WTC11 (cell line): Measurements from ENCODE around the gene CTXN3. TPM values are rescaled to one million over a fixed set of nuclear protein-coding genes. Genes with fewer than 3 reads are reported as not detected.

Experiments used
- ATAC-seq: fragments of 200-7000 bp; cut with Tn5 transposase; 2 replicates; pipeline ENCODE4 v1.10.0; 2021; ENCODE audit warnings: mild to moderate bottlenecking, moderate library complexity
- CTCF ChIA-PET: fragments of 300-600 bp; sonication (Branson Sonifier 250); formaldehyde crosslinking; loops from one replicate; lab custom pipeline; 2021; ENCODE audit warnings: antibody characterized with exemption; lab: Charles Lee
- POLR2A ChIA-PET: fragments of 350-600 bp; sonication (Branson Sonifier 250); formaldehyde crosslinking; loops from one replicate; lab custom pipeline; 2021; ENCODE audit warnings: antibody characterized with exemption; lab: Charles Lee
- DNase-seq: peaks from one replicate; pipeline ENCODE4 v3.0.0; 2021; ENCODE audit warnings: low spot score
- H3K27ac Mint-ChIP-seq: 2 replicates; pipeline ENCODE4 v1.8.0; 2021; ENCODE audit warnings: mixed read lengths
- H3K27me3 Mint-ChIP-seq: 2 replicates; pipeline ENCODE4 v1.8.0; 2021; ENCODE audit warnings: low read depth, mild to moderate bottlenecking, moderate library complexity, mixed read lengths
- H3K36me3 Mint-ChIP-seq: 2 replicates; pipeline ENCODE4 v1.8.0; 2021; ENCODE audit warnings: mixed read lengths
- H3K4me1 Mint-ChIP-seq: 2 replicates; pipeline ENCODE4 v1.8.0; 2022; ENCODE audit warnings: mixed read lengths
- H3K4me3 Mint-ChIP-seq: 2 replicates; pipeline ENCODE4 v1.8.0; 2021; ENCODE audit warnings: mild to moderate bottlenecking, moderate library complexity, mixed read lengths
- H3K9me3 Mint-ChIP-seq: 2 replicates; pipeline ENCODE4 v1.8.0; 2021; ENCODE audit warnings: mixed read lengths
- CBFB ChIP-seq: sonication (generic); formaldehyde crosslinking; IDR thresholded peaks from 2 replicates; pipeline ENCODE4 v1.8.1; 2022; ENCODE audit warnings: mild to moderate bottlenecking, low read depth, missing genetic modification reagents
- CREM ChIP-seq: sonication (generic); formaldehyde crosslinking; IDR thresholded peaks from 2 replicates; pipeline ENCODE4 v1.8.1; 2022; ENCODE audit warnings: mild to moderate bottlenecking, missing genetic modification reagents, moderate library complexity
- EMX1 ChIP-seq: fragments of 250-450 bp; sonication (Bioruptor Pico); IDR thresholded peaks from 2 replicates; pipeline ENCODE4 v1.8.0; 2021; ENCODE audit warnings: mild to moderate bottlenecking
- ESRRA ChIP-seq: sonication (generic); formaldehyde crosslinking; IDR thresholded peaks from 2 replicates; pipeline ENCODE4 v1.8.1; 2022; ENCODE audit warnings: mild to moderate bottlenecking, missing genetic modification reagents, borderline replicate concordance
- FOXJ3 ChIP-seq: sonication (generic); formaldehyde crosslinking; IDR thresholded peaks from 2 replicates; pipeline ENCODE4 v1.9.0; 2021; ENCODE audit warnings: missing genetic modification reagents, mild to moderate bottlenecking, borderline replicate concordance
- MXD4 ChIP-seq: fragments of 250-450 bp; sonication (Bioruptor Pico); IDR thresholded peaks from 2 replicates; pipeline ENCODE4 v1.8.0; 2021; ENCODE audit warnings: mild to moderate bottlenecking, moderate library complexity, borderline replicate concordance
- MYBL2 ChIP-seq: sonication (generic); formaldehyde crosslinking; IDR thresholded peaks from 2 replicates; pipeline ENCODE4 v1.8.1; 2023; ENCODE audit warnings: mild to moderate bottlenecking, moderate library complexity, missing genetic modification reagents
- NR2C2 ChIP-seq: sonication (generic); formaldehyde crosslinking; IDR thresholded peaks from 2 replicates; pipeline ENCODE4 v1.8.0; 2022; ENCODE audit warnings: mild to moderate bottlenecking, missing genetic modification reagents
- NR3C1 ChIP-seq: sonication (generic); formaldehyde crosslinking; conservative IDR thresholded peaks from 2 replicates; pipeline ENCODE4 v1.8.1; 2023; ENCODE audit warnings: low read depth, mild to moderate bottlenecking, missing genetic modification reagents
- ZBTB21 ChIP-seq: sonication (generic); formaldehyde crosslinking; IDR thresholded peaks from 2 replicates; pipeline ENCODE4 v1.8.1; 2023; ENCODE audit warnings: mild to moderate bottlenecking, missing genetic modification reagents, borderline replicate concordance
- ZNF219 ChIP-seq: sonication (generic); formaldehyde crosslinking; IDR thresholded peaks from 2 replicates; pipeline ENCODE4 v1.8.0; 2023; ENCODE audit warnings: missing genetic modification reagents, mild to moderate bottlenecking, borderline replicate concordance
- ZNF416 ChIP-seq: fragments of 250-450 bp; sonication (Bioruptor Pico); IDR thresholded peaks from 2 replicates; pipeline ENCODE4 v1.9.0; 2021; ENCODE audit warnings: mild to moderate bottlenecking, inconsistent platforms
- total RNA-seq: library from RNA; stranded (reverse); gene quantifications from 3 replicates; pipeline ENCODE4 v1.2.3, GENCODE V29; 2021
- TF ChIP-seq, protein P1 (sequence below): sonication (generic); formaldehyde crosslinking; IDR thresholded peaks from 2 replicates; pipeline ENCODE4 v1.8.0; 2022; ENCODE audit warnings: mild to moderate bottlenecking, missing genetic modification reagents
- TF ChIP-seq, protein P2 (sequence below): sonication (generic); formaldehyde crosslinking; conservative IDR thresholded peaks from 2 replicates; pipeline ENCODE4 v1.8.1; 2022; ENCODE audit warnings: mild to moderate bottlenecking, missing genetic modification reagents
- TF ChIP-seq, protein P3 (sequence below): fragments of 250-450 bp; sonication (Bioruptor Pico); conservative IDR thresholded peaks from 2 replicates; pipeline ENCODE4 v1.9.0; 2021; ENCODE audit warnings: mild to moderate bottlenecking
- TF ChIP-seq, protein P4 (sequence below): fragments of 250-450 bp; sonication (Bioruptor Pico); IDR thresholded peaks from 2 replicates; pipeline ENCODE4 v1.9.0; 2021; ENCODE audit warnings: mild to moderate bottlenecking, borderline replicate concordance
- TF ChIP-seq, protein P5 (sequence below): sonication (generic); formaldehyde crosslinking; IDR thresholded peaks from 2 replicates; pipeline ENCODE4 v1.8.0; 2022; ENCODE audit warnings: mild to moderate bottlenecking, missing genetic modification reagents
- TF ChIP-seq, protein P6 (sequence below): sonication (generic); formaldehyde crosslinking; IDR thresholded peaks from 2 replicates; pipeline ENCODE4 v1.8.0; 2022; ENCODE audit warnings: mild to moderate bottlenecking, missing genetic modification reagents
- TF ChIP-seq, protein P7 (sequence below): fragments of 250-450 bp; sonication (Bioruptor Pico); IDR thresholded peaks from 2 replicates; pipeline ENCODE4 v2.1.2; 2022; ENCODE audit warnings: mild to moderate bottlenecking, moderate library complexity

The CTXN3 gene
- total RNA-seq, 1 experiment from 2014 or later, result not detected

DNA sequence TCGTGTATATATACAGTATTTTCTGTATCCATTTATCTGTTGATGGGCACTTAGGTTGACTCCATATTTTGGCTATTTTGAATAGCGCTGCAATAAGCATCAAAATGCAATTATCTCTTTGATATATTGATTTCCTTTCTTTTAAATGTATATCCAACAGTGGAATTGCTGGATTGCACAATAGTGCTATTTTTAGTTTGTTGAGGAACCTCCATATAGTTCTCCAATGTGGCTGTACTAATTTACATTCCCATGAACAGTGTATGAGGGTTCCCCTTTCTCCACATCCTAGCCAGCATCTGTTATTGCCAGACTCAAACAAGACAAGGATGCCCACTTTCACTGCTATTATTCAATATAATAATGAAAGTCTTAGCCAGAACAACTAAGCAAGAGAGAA is 9.1 kb upstream of the CTXN3 start:
- ATAC-seq (no peak), DNase-seq (no peak)
- Mint-ChIP-seq H3K4me1 (no peaks in the 10 kb centered on the region), H3K27ac (no peak overlapping the region), H3K9me3 (no peaks in the 10 kb centered on the region), H3K36me3 (no peaks in the 10 kb centered on the region), H3K27me3 (no peaks in the 10 kb centered on the region), H3K4me3 (no peak overlapping the region)
- no peak for TF ChIP-seq FOXJ3 (CRISPR knock-in tag)
- TF ChIP-seq, protein P1, sequence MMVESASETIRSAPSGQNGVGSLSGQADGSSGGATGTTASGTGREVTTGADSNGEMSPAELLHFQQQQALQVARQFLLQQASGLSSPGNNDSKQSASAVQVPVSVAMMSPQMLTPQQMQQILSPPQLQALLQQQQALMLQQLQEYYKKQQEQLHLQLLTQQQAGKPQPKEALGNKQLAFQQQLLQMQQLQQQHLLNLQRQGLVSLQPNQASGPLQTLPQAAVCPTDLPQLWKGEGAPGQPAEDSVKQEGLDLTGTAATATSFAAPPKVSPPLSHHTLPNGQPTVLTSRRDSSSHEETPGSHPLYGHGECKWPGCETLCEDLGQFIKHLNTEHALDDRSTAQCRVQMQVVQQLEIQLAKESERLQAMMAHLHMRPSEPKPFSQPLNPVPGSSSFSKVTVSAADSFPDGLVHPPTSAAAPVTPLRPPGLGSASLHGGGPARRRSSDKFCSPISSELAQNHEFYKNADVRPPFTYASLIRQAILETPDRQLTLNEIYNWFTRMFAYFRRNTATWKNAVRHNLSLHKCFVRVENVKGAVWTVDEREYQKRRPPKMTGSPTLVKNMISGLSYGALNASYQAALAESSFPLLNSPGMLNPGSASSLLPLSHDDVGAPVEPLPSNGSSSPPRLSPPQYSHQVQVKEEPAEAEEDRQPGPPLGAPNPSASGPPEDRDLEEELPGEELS, result no peak
- CTCF ChIA-PET, result no interaction called here
- POLR2A ChIA-PET, result no interaction called here

DNA sequence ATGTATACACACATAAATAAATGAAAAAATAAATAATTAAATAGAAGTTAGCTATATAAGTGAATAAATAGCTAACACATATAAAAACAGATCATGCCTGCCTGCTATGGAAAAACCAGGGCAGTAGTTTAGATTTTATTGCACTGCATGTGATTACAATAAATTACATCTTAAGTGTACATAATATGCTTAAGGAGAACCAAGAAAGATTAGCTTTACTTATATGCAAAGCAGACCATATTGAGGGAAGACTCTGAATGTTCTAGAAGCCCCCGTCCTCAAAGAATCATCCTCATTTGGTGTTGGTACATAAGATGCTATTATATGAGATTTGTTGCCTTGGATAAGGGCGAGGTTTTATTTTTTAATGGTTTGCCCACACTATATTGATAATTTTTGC is 5.9 kb upstream of the CTXN3 start:
- H3K9me3 Mint-ChIP-seq, result no peaks in the 10 kb centered on the region
- no peaks in the 10 kb centered on the region for H3K36me3 Mint-ChIP-seq
- ChIA-PET CTCF (interaction anchor here (1.0 kb wide), 1 partner anchor 9 kb away, joined by 3 read pairs; no protein-coding TSS in a partner anchor), POLR2A (no interaction called here)
- 0 out of 2 replicates have a peak, but pooled peaks cover 4% of the 10 kb centered on the region for H3K4me1 Mint-ChIP-seq
- no peaks in the 10 kb centered on the region for H3K27me3 Mint-ChIP-seq
- no peak for DNase-seq
- H3K4me3 Mint-ChIP-seq, result no peak overlapping the region
- ATAC-seq, result no peak
- no peak overlapping the region for H3K27ac Mint-ChIP-seq
- TF ChIP-seq, protein P2, sequence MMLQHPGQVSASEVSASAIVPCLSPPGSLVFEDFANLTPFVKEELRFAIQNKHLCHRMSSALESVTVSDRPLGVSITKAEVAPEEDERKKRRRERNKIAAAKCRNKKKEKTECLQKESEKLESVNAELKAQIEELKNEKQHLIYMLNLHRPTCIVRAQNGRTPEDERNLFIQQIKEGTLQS (CRISPR knock-in tag), result no peak
- TF ChIP-seq CREM (no peak), ZNF416 (CRISPR knock-in tag) (no peak), MXD4 (no peak)

DNA sequence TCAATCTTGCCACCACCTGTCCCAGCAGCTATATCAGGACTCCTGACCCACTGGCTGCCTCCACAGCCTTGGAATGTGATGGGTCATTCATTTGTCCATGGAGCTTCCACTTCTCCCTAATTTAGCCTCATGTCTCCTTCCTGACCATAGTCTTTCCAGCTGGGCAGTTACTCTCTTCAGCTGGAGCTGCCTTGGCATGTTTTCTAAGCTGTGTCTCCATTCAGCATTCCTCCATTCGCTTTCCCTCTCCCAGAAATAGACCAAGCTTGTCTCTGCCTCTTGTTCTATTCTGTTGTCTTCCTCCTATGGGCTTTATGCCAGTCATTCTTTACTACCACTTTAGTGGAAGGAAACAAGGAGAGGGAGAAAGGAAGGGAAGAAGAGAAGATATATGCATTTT is 5.3 kb upstream of the CTXN3 start:
- POLR2A ChIA-PET, result no interaction called here
- H3K4me3 Mint-ChIP-seq, result no peak overlapping the region

More for the DNA sequence above, 5.3 kb upstream of the CTXN3 start:
- ATAC-seq, result no peak
- Mint-ChIP-seq H3K4me1 (peaks cover 6% of the 10 kb centered on the region), H3K9me3 (no peaks in the 10 kb centered on the region), H3K36me3 (no peaks in the 10 kb centered on the region), H3K27ac (no peak overlapping the region), H3K27me3 (no peaks in the 10 kb centered on the region)
- no peak for TF ChIP-seq EMX1 (CRISPR knock-in tag)
- TF ChIP-seq, protein P1, result no peak
- no peak for TF ChIP-seq NR3C1 (CRISPR knock-in tag)
- TF ChIP-seq NR2C2 (CRISPR knock-in tag), result no peak
- TF ChIP-seq, protein P3, sequence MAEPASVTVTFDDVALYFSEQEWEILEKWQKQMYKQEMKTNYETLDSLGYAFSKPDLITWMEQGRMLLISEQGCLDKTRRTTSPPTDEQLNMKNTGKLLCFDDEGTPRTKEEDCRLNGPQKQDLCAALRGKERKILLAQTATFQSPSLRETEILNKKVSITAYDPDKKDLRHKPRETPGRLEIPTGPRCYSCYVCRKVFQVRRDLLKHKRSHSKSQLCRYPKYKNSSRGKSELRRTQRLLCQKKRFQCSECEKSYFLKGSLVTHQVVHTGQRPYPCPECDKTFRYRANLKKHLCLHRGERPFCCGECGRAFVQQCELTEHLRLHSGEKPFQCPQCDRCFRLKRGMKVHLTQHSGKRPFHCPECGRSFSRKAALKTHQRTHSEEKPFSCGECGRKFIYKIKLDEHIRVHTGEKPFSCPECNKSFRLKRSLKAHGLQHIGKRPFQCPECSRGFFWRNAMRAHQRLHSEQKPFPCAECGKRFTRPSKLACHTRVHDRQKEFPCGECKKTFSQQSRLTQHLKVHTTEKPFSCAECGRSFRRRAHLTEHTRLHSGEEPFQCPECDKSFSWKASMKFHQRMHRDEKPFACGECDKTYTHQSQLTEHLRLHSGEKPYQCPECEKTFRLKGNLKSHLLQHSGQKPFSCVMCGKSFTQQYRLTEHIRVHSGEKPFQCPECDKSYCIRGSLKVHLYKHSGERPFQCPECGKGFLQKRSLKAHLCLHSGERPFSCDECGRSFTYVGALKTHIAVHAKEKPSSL (CRISPR knock-in tag), result no peak
- TF ChIP-seq, protein P4, sequence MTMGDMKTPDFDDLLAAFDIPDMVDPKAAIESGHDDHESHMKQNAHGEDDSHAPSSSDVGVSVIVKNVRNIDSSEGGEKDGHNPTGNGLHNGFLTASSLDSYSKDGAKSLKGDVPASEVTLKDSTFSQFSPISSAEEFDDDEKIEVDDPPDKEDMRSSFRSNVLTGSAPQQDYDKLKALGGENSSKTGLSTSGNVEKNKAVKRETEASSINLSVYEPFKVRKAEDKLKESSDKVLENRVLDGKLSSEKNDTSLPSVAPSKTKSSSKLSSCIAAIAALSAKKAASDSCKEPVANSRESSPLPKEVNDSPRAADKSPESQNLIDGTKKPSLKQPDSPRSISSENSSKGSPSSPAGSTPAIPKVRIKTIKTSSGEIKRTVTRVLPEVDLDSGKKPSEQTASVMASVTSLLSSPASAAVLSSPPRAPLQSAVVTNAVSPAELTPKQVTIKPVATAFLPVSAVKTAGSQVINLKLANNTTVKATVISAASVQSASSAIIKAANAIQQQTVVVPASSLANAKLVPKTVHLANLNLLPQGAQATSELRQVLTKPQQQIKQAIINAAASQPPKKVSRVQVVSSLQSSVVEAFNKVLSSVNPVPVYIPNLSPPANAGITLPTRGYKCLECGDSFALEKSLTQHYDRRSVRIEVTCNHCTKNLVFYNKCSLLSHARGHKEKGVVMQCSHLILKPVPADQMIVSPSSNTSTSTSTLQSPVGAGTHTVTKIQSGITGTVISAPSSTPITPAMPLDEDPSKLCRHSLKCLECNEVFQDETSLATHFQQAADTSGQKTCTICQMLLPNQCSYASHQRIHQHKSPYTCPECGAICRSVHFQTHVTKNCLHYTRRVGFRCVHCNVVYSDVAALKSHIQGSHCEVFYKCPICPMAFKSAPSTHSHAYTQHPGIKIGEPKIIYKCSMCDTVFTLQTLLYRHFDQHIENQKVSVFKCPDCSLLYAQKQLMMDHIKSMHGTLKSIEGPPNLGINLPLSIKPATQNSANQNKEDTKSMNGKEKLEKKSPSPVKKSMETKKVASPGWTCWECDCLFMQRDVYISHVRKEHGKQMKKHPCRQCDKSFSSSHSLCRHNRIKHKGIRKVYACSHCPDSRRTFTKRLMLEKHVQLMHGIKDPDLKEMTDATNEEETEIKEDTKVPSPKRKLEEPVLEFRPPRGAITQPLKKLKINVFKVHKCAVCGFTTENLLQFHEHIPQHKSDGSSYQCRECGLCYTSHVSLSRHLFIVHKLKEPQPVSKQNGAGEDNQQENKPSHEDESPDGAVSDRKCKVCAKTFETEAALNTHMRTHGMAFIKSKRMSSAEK (CRISPR knock-in tag), result no peak
- TF ChIP-seq, protein P5, sequence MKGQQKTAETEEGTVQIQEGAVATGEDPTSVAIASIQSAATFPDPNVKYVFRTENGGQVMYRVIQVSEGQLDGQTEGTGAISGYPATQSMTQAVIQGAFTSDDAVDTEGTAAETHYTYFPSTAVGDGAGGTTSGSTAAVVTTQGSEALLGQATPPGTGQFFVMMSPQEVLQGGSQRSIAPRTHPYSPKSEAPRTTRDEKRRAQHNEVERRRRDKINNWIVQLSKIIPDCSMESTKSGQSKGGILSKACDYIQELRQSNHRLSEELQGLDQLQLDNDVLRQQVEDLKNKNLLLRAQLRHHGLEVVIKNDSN (CRISPR knock-in tag), result no peak
- no peak for TF ChIP-seq MYBL2
- TF ChIP-seq, protein P6, sequence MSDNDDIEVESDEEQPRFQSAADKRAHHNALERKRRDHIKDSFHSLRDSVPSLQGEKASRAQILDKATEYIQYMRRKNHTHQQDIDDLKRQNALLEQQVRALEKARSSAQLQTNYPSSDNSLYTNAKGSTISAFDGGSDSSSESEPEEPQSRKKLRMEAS (CRISPR knock-in tag), result no peak
- TF ChIP-seq ZBTB21 (CRISPR knock-in tag), result no peak
- no peak for TF ChIP-seq ZNF219 (CRISPR knock-in tag)
- no peak for TF ChIP-seq CBFB (CRISPR knock-in tag)
- TF ChIP-seq, protein P7, sequence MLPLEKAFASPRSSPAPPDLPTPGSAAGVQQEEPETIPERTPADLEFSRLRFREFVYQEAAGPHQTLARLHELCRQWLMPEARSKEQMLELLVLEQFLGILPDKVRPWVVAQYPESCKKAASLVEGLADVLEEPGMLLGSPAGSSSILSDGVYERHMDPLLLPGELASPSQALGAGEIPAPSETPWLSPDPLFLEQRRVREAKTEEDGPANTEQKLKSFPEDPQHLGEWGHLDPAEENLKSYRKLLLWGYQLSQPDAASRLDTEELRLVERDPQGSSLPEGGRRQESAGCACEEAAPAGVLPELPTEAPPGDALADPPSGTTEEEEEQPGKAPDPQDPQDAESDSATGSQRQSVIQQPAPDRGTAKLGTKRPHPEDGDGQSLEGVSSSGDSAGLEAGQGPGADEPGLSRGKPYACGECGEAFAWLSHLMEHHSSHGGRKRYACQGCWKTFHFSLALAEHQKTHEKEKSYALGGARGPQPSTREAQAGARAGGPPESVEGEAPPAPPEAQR (CRISPR knock-in tag), result no peak
- no peak for TF ChIP-seq ESRRA
- DNase-seq, result no peak
- CTCF ChIA-PET, result interaction anchor here (1.0 kb wide), 1 partner anchor 9 kb away, joined by 3 read pairs; no protein-coding TSS in a partner anchor
